ENCODE data around the gene MKLN1.

MKLN1 gene

GRCh38 chr7:131285556-131285955 is 42.1 kb upstream of the MKLN1 start:
- Histone ChIP-seq H3K9me3 (ENCODE audit: severe bottlenecking) (no peaks in the 10 kb centered on the region), H3K27ac (ENCODE audit: poor library complexity, severe bottlenecking) (no peak overlapping the region), H3K27me3 (ENCODE audit: insufficient read depth, poor library complexity, severe bottlenecking) (no peaks in the 10 kb centered on the region), H3K4me1 (ENCODE audit: insufficient read depth, poor library complexity, severe bottlenecking) (no peaks in the 10 kb centered on the region), H3K36me3 (ENCODE audit: low read depth) (no peaks in the 10 kb centered on the region), H3K4me3 (ENCODE audit: severe bottlenecking) (no peak overlapping the region)
- no peak for TF ChIP-seq CTCF (IDR thresholded peaks at IDR 0.05; ENCODE audit: poor library complexity, severe bottlenecking)
- no peak for ATAC-seq (ENCODE audit: low read depth)
- no peak for DNase-seq (ENCODE audit: low spot score)

GRCh38 chr7:131288450-131288849 is 39.2 kb upstream of the MKLN1 start:
- Histone ChIP-seq H3K9me3 (ENCODE audit: severe bottlenecking) (no peaks in the 10 kb centered on the region), H3K27me3 (ENCODE audit: insufficient read depth, poor library complexity, severe bottlenecking) (no peaks in the 10 kb centered on the region), H3K27ac (ENCODE audit: poor library complexity, severe bottlenecking) (no peak overlapping the region), H3K4me1 (ENCODE audit: insufficient read depth, poor library complexity, severe bottlenecking) (no peaks in the 10 kb centered on the region), H3K36me3 (ENCODE audit: low read depth) (no peaks in the 10 kb centered on the region), H3K4me3 (ENCODE audit: severe bottlenecking) (no peak overlapping the region)
- no peak for TF ChIP-seq CTCF (IDR thresholded peaks at IDR 0.05; ENCODE audit: poor library complexity, severe bottlenecking)
- ATAC-seq (ENCODE audit: low read depth) (no peak), DNase-seq (ENCODE audit: low spot score) (no peak)

- H3K27me3 ChIP-seq (ENCODE audit: insufficient read depth, poor library complexity, severe bottlenecking), result no peaks in the 10 kb centered on the region
- no peak overlapping the region for H3K4me3 ChIP-seq (ENCODE audit: severe bottlenecking)
- DNase-seq (ENCODE audit: low spot score) (no peak), ATAC-seq (ENCODE audit: low read depth) (no peak)
- no peaks in the 10 kb centered on the region for H3K36me3 ChIP-seq (ENCODE audit: low read depth)
- no peaks in the 10 kb centered on the region for H3K9me3 ChIP-seq (ENCODE audit: severe bottlenecking)
- no peak overlapping the region for H3K27ac ChIP-seq (ENCODE audit: poor library complexity, severe bottlenecking)
- H3K4me1 ChIP-seq (ENCODE audit: insufficient read depth, poor library complexity, severe bottlenecking), result no peaks in the 10 kb centered on the region
- no peak for TF ChIP-seq CTCF (IDR thresholded peaks at IDR 0.05; ENCODE audit: poor library complexity, severe bottlenecking)
Observed at GRCh38 chr7:131289051-131289450, 38.6 kb upstream of the MKLN1 start.

- TF ChIP-seq CTCF (IDR thresholded peaks at IDR 0.05; ENCODE audit: poor library complexity, severe bottlenecking), result no peak
- no peaks in the 10 kb centered on the region for H3K36me3 ChIP-seq (ENCODE audit: low read depth)
- no peak overlapping the region for H3K27ac ChIP-seq (ENCODE audit: poor library complexity, severe bottlenecking)
- no peaks in the 10 kb centered on the region for H3K9me3 ChIP-seq (ENCODE audit: severe bottlenecking)
- no peak for DNase-seq (ENCODE audit: low spot score)
- no peak for ATAC-seq (ENCODE audit: low read depth)
- no peak overlapping the region for H3K4me3 ChIP-seq (ENCODE audit: severe bottlenecking)
- H3K27me3 ChIP-seq (ENCODE audit: insufficient read depth, poor library complexity, severe bottlenecking), result no peaks in the 10 kb centered on the region
- no peaks in the 10 kb centered on the region for H3K4me1 ChIP-seq (ENCODE audit: insufficient read depth, poor library complexity, severe bottlenecking)
Observed at GRCh38 chr7:131292141-131292905, 35.4 kb upstream of the MKLN1 start.

GRCh38 chr7:131293018-131293417 is 34.7 kb upstream of the MKLN1 start:
- Histone ChIP-seq H3K4me3 (ENCODE audit: severe bottlenecking) (no peak overlapping the region), H3K27ac (ENCODE audit: poor library complexity, severe bottlenecking) (no peak overlapping the region), H3K27me3 (ENCODE audit: insufficient read depth, poor library complexity, severe bottlenecking) (no peaks in the 10 kb centered on the region), H3K36me3 (ENCODE audit: low read depth) (no peaks in the 10 kb centered on the region), H3K9me3 (ENCODE audit: severe bottlenecking) (no peaks in the 10 kb centered on the region), H3K4me1 (ENCODE audit: insufficient read depth, poor library complexity, severe bottlenecking) (no peaks in the 10 kb centered on the region)
- peak; percentile 33; the same call in 2 of the 3 replicates for ATAC-seq (ENCODE audit: low read depth)
- TF ChIP-seq CTCF (IDR thresholded peaks at IDR 0.05; ENCODE audit: poor library complexity, severe bottlenecking), result no peak
- no peak for DNase-seq (ENCODE audit: low spot score)

Data from RWPE2 (cell line).